ACC112 (cell line): ENCODE measurements around the gene PIGT.

Source experiments
- H2AFZ ChIP-seq: fragments of 200-600 bp; sonication (generic); one replicate; pipeline ENCODE4 v1.6.0; 2017; ENCODE audit warnings: antibody characterized with exemption, low read length; ENCODE audit not compliant: unreplicated experiment
- H3K27ac ChIP-seq: fragments of 200-600 bp; sonication (generic); 2 replicates; pipeline ENCODE4 v1.5.1; 2014; ENCODE audit warnings: low read depth, mild to moderate bottlenecking, antibody characterized with exemption, low read length, moderate library complexity
- H3K27me3 ChIP-seq: fragments of 200-600 bp; sonication (generic); 2 replicates; pipeline ENCODE4 v1.6.1; 2014; ENCODE audit warnings: mild to moderate bottlenecking, antibody characterized with exemption, low read length, moderate library complexity, mixed read lengths; ENCODE audit not compliant: insufficient read depth
- H3K36me3 ChIP-seq: fragments of 200-600 bp; sonication (generic); 2 replicates; pipeline ENCODE4 v1.6.1; 2016; ENCODE audit warnings: mild to moderate bottlenecking, antibody characterized with exemption, low read length, moderate library complexity, mixed read lengths; ENCODE audit not compliant: insufficient read depth
- H3K4me1 ChIP-seq: fragments of 200-600 bp; sonication (generic); one replicate; pipeline ENCODE4 v1.6.1; 2016; ENCODE audit warnings: low read length, mixed read lengths; ENCODE audit not compliant: insufficient read depth, unreplicated experiment, control insufficient read depth
- H3K4me3 ChIP-seq: fragments of 200-600 bp; sonication (generic); 2 replicates; pipeline ENCODE4 v1.5.1; 2014; ENCODE audit warnings: mild to moderate bottlenecking, low read depth, low read length
- H3K79me2 ChIP-seq: fragments of 200-600 bp; sonication (generic); one replicate; pipeline ENCODE4 v1.6.0; 2016; ENCODE audit warnings: low read length; ENCODE audit not compliant: control insufficient read depth, unreplicated experiment, insufficient read depth

Gene PIGT

DNA sequence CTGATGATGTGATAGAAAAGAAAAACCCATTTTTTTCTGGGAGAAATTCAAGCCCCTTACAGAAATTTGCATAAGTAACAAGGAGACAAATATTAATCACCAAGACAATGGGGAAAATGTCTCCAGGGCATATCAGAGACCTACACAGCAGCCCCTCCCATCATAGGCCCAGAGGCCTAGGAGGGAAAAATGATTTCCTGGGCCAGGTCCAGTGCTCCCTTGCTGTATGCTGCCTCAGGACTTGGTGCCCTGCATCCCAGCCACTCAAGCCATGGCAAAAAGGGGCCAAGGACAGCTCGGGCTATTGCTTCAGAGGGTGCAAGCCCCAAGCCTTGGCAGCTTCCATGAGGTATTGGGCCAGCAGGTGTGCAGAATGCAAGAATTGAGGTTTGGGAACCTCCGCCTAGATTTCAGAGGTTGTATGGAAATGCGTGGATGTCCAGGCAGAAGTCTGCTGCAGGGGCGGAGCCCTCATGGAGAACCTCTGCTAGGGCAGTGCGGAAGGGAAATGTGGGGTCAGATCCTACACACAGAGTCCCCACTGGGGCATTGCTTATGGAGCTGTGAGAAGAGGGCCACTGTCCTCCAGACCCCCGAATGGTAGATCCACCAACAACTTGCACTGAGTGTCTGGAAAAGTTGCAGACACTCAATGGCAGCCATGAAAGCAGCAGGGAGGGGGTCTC lies 15.5 kb upstream of the PIGT start:
- H3K4me1 ChIP-seq, result peaks cover 2% of the 10 kb centered on the region
- no peak overlapping the region for H2AFZ ChIP-seq
- H3K36me3 ChIP-seq, result no peaks in the 10 kb centered on the region
- no peak overlapping the region for H3K4me3 ChIP-seq
- H3K79me2 ChIP-seq, result no peaks in the 10 kb centered on the region
- H3K27me3 ChIP-seq, result peaks cover 3% of the 10 kb centered on the region; the same call in 1 of the 2 replicates
- H3K27ac ChIP-seq, result no peak overlapping the region

GRCh38 chr20:45402946-45403345 lies 13.0 kb upstream of the PIGT start:
- Histone ChIP-seq H2AFZ (no peak overlapping the region), H3K36me3 (no peaks in the 10 kb centered on the region), H3K4me1 (peaks cover 4% of the 10 kb centered on the region), H3K79me2 (no peaks in the 10 kb centered on the region), H3K27ac (no peak overlapping the region), H3K27me3 (peaks cover 23% of the 10 kb centered on the region; the same call in 1 of the 2 replicates), H3K4me3 (no peak overlapping the region)

GRCh38 chr20:45404438-45404837 lies 11.5 kb upstream of the PIGT start:
- no peak overlapping the region for H3K27ac ChIP-seq
- H3K27me3 ChIP-seq, result peaks cover 23% of the 10 kb centered on the region; the same call in 1 of the 2 replicates
- no peaks in the 10 kb centered on the region for H3K36me3 ChIP-seq
- peaks cover 4% of the 10 kb centered on the region for H3K4me1 ChIP-seq
- H3K4me3 ChIP-seq, result no peak overlapping the region
- no peak overlapping the region for H2AFZ ChIP-seq
- H3K79me2 ChIP-seq, result no peaks in the 10 kb centered on the region

DNA sequence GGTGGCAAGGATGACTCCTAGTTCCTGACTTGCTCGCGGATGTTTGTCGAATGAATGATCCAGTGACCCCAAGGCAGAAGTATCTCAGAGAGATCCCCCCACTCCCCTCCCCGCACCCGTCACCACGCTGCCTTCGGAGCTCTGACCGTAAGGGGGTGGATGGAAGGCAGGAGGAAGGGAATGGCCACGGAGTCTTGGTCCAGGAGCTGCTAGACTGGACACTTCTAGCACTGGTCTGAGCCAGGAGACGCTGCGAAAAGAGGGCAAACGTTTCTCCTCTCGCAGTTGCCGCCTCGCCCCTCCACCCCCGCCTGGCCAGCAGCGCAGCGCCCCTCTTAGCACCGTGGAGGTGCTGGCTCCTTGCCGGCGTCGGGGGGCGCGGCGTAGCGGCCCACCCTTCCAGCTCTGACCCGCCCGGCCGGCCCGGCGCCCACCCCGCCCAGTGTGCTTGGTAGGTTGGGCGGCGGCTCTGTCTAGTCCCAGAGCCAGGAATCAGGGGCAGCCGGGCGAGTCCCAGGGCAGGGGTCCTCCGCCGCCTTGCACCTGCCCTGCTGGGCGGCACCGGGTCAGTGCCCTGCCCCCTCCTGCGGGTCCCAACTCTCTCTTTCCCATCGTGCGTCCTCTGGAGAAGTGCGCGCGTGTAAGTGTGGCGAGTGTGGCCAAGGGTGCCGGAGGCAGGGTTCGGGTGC lies 10.2 kb upstream of the PIGT start:
- no peak overlapping the region for H2AFZ ChIP-seq
- peaks cover 23% of the 10 kb centered on the region; the same call in 1 of the 2 replicates for H3K27me3 ChIP-seq

DNA sequence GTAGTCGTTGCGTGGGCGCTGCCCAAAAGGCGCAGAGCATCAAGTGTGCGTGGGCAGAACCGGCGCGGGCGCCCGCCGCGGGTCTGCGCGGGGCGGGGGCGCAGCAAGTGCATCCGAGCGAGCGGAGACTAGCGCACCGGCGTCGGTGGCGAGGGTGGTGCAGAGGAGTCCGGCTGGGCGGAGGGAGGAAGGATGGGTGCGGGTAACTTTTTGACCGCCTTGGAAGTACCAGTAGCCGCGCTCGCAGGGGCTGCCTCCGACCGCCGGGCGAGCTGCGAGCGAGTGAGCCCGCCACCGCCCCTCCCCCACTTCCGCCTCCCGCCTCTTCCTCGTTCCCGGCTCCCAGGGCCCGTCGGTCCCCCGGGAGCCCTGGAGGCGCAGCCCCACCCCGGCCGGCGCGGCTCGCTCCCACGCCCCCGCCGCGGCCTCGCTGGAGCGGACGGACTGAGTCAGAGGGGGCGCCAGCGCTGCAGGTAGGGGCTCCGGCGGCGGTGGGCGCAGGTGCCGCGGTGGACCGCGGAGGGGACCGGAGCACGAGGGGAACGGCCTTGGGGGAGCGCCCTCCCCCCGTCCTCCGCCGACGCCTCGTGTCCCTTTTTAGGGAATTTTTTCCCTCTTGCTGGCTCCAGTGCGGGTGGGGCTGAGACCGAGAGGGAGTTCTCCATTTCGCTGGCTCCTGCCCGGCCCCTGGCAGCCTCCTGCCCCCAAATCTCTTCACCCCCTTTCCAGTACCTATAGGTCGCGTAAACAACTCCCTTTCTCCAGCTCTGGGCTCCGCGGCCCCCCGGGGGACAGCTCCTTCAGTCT lies 9.5 kb upstream of the PIGT start:
- Histone ChIP-seq H3K36me3 (no peaks in the 10 kb centered on the region), H3K4me3 (peak overlapping the region; percentile 78), H3K79me2 (no peaks in the 10 kb centered on the region), H2AFZ (peak overlapping the region; percentile 63), H3K27me3 (peaks cover 23% of the 10 kb centered on the region; the same call in 1 of the 2 replicates), H3K27ac (peak overlapping the region; percentile 32; the same call in 1 of the 2 replicates), H3K4me1 (peaks cover 4% of the 10 kb centered on the region)

More for the DNA sequence above, 10.2 kb upstream of the PIGT start:
- Histone ChIP-seq H3K36me3 (no peaks in the 10 kb centered on the region), H3K4me1 (peaks cover 4% of the 10 kb centered on the region), H3K4me3 (peak overlapping the region; percentile 78), H3K27ac (no peak overlapping the region), H3K79me2 (no peaks in the 10 kb centered on the region)

DNA sequence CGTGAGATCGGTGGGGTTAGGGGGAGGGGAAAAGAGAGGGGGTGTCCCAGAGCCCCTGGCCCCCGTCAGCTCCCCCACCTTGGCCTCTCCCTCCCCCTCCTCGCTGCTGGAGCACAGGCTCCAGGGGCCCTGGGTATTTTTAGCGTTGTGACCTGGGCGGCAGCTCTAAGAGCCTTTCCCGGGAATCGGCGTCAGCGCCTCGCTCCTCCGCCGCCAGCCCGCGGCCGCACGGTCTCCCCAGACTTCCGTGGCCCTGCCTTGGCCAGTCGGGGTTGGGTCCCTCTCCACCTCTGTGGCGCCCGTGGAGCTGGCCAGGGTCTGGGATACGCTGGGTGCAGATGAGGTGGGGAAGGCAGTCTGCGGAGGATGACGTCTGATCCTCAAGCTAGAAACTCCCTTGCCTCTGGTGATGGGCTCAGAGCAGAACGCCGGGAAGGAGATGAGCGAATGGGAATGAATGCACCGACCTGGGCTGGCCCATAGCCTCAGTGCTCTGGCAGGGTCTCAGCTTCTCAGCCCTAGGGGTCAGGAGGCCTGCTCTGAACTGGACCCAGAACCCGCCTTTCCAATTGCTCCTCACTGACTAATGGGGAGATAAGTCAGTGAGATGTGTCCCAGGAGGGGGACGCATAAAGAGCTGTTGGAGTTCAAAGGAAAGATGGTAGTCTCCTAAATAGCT lies 8.7 kb upstream of the PIGT start:
- H3K4me3 ChIP-seq, result peak overlapping the region; percentile 78
- H3K27me3 ChIP-seq, result peaks cover 23% of the 10 kb centered on the region; the same call in 1 of the 2 replicates
- peak overlapping the region; percentile 63 for H2AFZ ChIP-seq
- no peaks in the 10 kb centered on the region for H3K79me2 ChIP-seq
- peaks cover 4% of the 10 kb centered on the region for H3K4me1 ChIP-seq
- H3K27ac ChIP-seq, result peak overlapping the region; percentile 32; the same call in 1 of the 2 replicates
- H3K36me3 ChIP-seq, result no peaks in the 10 kb centered on the region

GRCh38 chr20:45407783-45408645 lies 7.9 kb upstream of the PIGT start, which contains the start of gene DBNDD2:
Gene DBNDD2 (plus strand): TSS chr20:45408289. CDS start chr20:45408468, 179 bp downstream.
- H3K27me3 ChIP-seq, result peaks cover 23% of the 10 kb centered on the region; the same call in 1 of the 2 replicates
- H3K4me1 ChIP-seq, result peaks cover 4% of the 10 kb centered on the region
- no peaks in the 10 kb centered on the region for H3K36me3 ChIP-seq
- no peak within 1 kb of the TSS for H2AFZ ChIP-seq
- peak within 1 kb of the TSS; percentile 32; the same call in 1 of the 2 replicates for H3K27ac ChIP-seq
- peak within 1 kb of the TSS; percentile 78 for H3K4me3 ChIP-seq
- no peaks in the 10 kb centered on the region for H3K79me2 ChIP-seq

DNA sequence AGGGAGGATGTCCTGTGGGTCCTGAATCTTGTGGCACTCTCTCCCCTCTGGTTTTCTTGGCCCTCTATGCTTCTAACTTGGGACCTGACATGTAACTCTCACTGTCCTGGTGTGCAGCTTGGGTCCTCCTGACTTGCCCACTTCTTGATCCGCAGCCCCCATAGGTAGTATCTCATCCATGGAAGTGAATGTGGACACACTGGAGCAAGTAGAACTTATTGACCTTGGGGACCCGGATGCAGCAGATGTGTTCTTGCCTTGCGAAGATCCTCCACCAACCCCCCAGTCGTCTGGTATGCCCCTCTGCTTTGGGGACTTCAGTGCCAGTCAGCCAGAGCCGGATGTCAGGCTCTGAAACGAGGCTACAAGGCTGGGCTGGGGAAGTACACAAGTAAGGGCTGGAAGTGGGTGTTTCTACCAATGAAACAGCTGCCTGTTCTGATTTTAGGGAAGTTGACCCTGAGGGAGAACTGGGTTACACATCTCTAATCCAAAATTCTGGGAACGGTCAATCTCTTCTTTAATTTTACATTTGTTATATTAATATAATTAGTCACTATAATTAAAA lies 7.2 kb upstream of the PIGT start:
- Histone ChIP-seq H3K27ac (no peak overlapping the region), H3K27me3 (peaks cover 23% of the 10 kb centered on the region; the same call in 1 of the 2 replicates), H2AFZ (no peak overlapping the region), H3K4me3 (no peak overlapping the region), H3K79me2 (no peaks in the 10 kb centered on the region), H3K4me1 (peaks cover 4% of the 10 kb centered on the region), H3K36me3 (no peaks in the 10 kb centered on the region)

- Histone ChIP-seq H3K4me1 (peaks cover 4% of the 10 kb centered on the region), H3K79me2 (no peaks in the 10 kb centered on the region), H3K27ac (no peak overlapping the region), H2AFZ (no peak overlapping the region), H3K36me3 (no peaks in the 10 kb centered on the region), H3K4me3 (no peak overlapping the region), H3K27me3 (peaks cover 23% of the 10 kb centered on the region; the same call in 1 of the 2 replicates)
Measured at GRCh38 chr20:45409521-45410272, 6.2 kb upstream of the PIGT start.
